Measurements from ENCODE around the gene KRTAP4-4. TPM values are rescaled to one million over a fixed set of nuclear protein-coding genes. Genes with fewer than 3 reads are reported as not detected.

The KRTAP4-4 gene
- total and polyA plus RNA-seq, 2 of the 13 experiments (the other 11 are each of a cell fraction or from before 2014, with no cell fraction given) = not detected

GRCh38 chr17:41116297-41116696 lies 44.3 kb downstream of the KRTAP4-4 start:
- H3K27me3 ChIP-seq (ENCODE audit: control insufficient read depth in 1 of 2, insufficient read depth in 2 of 2, low read length in 2 of 2) = peaks cover 0 to 4% of the 10 kb centered on the region in 2 experiments; a peak in 2 of 5 replicates
- H3K4me3 ChIP-seq (replicated peaks in 1 of 3; ENCODE audit: insufficient read depth in 1 of 3, low read depth in 2 of 3, low read length in 3 of 3) = no peak overlapping the region
- no peak for FAIRE-seq
- no peaks in the 10 kb centered on the region for H3K79me2 ChIP-seq (ENCODE audit: insufficient read depth, low read length)
- no peak for ATAC-seq
- H3K36me3 ChIP-seq (replicated peaks in 1 of 2; ENCODE audit: control insufficient read depth in 1 of 2, insufficient read depth in 2 of 2, low read length in 2 of 2) = no peaks in the 10 kb centered on the region
- no TSS peak for BruUV-seq (replicated peaks)
- DNase-seq (ENCODE audit: low spot score) = no peak
- no peak overlapping the region for H3K27ac ChIP-seq (ENCODE audit: extremely low read length, insufficient read depth, low read length)
- peaks cover 3% of the 10 kb centered on the region; the same call in 1 of the 2 replicates for H3K9me3 ChIP-seq (ENCODE audit: low read length)
- H2AFZ ChIP-seq (ENCODE audit: low read length) = no peak overlapping the region
- no peak overlapping the region for H3K4me2 ChIP-seq (ENCODE audit: low read depth, low read length)
- intact Hi-C loops (cut with micrococcal nuclease; ENCODE audit: unreplicated experiment) (no loop called here), in situ Hi-C loops (cut with HindIII; ENCODE audit: extremely low pct_ligation_motif_present, low pct_unique_long_range_greater_than_20kb) (no loop called here)
- H4K20me1 ChIP-seq (ENCODE audit: insufficient read depth, low read length) = no peaks in the 10 kb centered on the region
- H3K9ac ChIP-seq (ENCODE audit: insufficient read depth, low read depth, low read length) = no peak overlapping the region
- CTCF ChIA-PET (ENCODE audit: low intra/inter-chr PET ratio, low total read pairs) = no interaction called here
- no peaks in the 10 kb centered on the region for H3K4me1 ChIP-seq (ENCODE audit: insufficient read depth, low read length)
- POLR2A ChIA-PET = no interaction called here
- 39% methylated on average over 5 of the region's 5 CpGs for WGBS (ENCODE audit: low lambda C conversion rate)
- TF ChIP-seq TCF12 (IDR thresholded peaks at IDR 0.05) (no peak), TCF12 (CRISPR knock-in tag; IDR thresholded peaks at IDR 0.05) (no peak), XBP1 (CRISPR knock-in tag; IDR thresholded peaks at IDR 0.05) (no peak), PRPF4 (IDR thresholded peaks at IDR 0.05; ENCODE audit: low read depth, low read length, poor library complexity, severe bottlenecking) (no peak), ZNF75D (CRISPR knock-in tag; IDR thresholded peaks at IDR 0.05; ENCODE audit: borderline replicate concordance) (no peak), ZNF430 (CRISPR knock-in tag; IDR thresholded peaks at IDR 0.05) (no peak), ZFP90 (CRISPR knock-in tag; IDR thresholded peaks at IDR 0.05; ENCODE audit: borderline replicate concordance) (no peak), THRA (CRISPR knock-in tag; IDR thresholded peaks at IDR 0.05; ENCODE audit: borderline replicate concordance) (no peak), CENPT (CRISPR knock-in tag; IDR thresholded peaks at IDR 0.05; ENCODE audit: low read depth) (no peak), YY1 (IDR thresholded peaks at IDR 0.05; ENCODE audit: insufficient read depth, insufficient replicate concordance, low read depth, low read length) (no peak), ZNF572 (CRISPR knock-in tag; IDR thresholded peaks at IDR 0.05) (no peak), TGIF2 (CRISPR knock-in tag; IDR thresholded peaks at IDR 0.05) (no peak), MIER3 (CRISPR knock-in tag; IDR thresholded peaks at IDR 0.05; ENCODE audit: borderline replicate concordance) (no peak)

All from HepG2 (cell line).